Stimulated activated naive CD8-positive, alpha-beta T cell treated with anti-CD3 and anti-CD28 coated beads, Interleukin-15, amount 100 ng/mL, for 72 hours (primary cell): Measurements from ENCODE around the gene CLIC2.
"Not testable (repeated sequence)": the region's sequence is repeated elsewhere in the genome, so short reads cannot be mapped to it uniquely, and the experiment has no call there.

Source experiments
- ATAC-seq: fragments of 150-1000 bp; cut with Tn5 transposase; 2 replicates; pipeline ENCODE4 v1.10.0; 2021; ENCODE audit warnings: mild to moderate bottlenecking, moderate library complexity
- DNase-seq, 2 donors: peaks; one replicate each; pipeline ENCODE4 v3.0.0; 2021 to 2022
- H3K27ac Mint-ChIP-seq, 2 donors: one replicate each; pipeline ENCODE4 v1.8.0; 2022; ENCODE audit warnings: mild to moderate bottlenecking in 2 of 2, mixed read lengths in 2 of 2, moderate library complexity in 2 of 2
- H3K27me3 Mint-ChIP-seq: one replicate; pipeline ENCODE4 v1.8.0; 2022; ENCODE audit warnings: mixed read lengths
- H3K4me1 Mint-ChIP-seq: one replicate; pipeline ENCODE4 v1.8.0; 2022; ENCODE audit warnings: mild to moderate bottlenecking, mixed read lengths
- H3K4me3 Mint-ChIP-seq, 2 donors: one replicate each; pipeline ENCODE4 v1.8.0; 2022; ENCODE audit warnings: mild to moderate bottlenecking in 2 of 2, mixed read lengths in 2 of 2, moderate library complexity in 1 of 2
- H3K9me3 Mint-ChIP-seq, 2 donors: one replicate each; pipeline ENCODE4 v1.8.0; 2022; ENCODE audit warnings: mixed read lengths in 2 of 2

Gene CLIC2

GRCh38 chrX:155334486-155335336, at the start of gene CLIC2:
CLIC2 (minus strand) TSS chrX:155334614; CDS start chrX:155334427, 187 bp downstream.
- H3K9me3 Mint-ChIP-seq: no peaks in the 10 kb centered on the region
- DNase-seq (no peak), ATAC-seq (peak; percentile 75)
- no peak within 1 kb of the TSS for H3K27ac Mint-ChIP-seq
- peaks cover 13% of the 10 kb centered on the region for H3K4me1 Mint-ChIP-seq
- H3K27me3 Mint-ChIP-seq: peaks cover 7% of the 10 kb centered on the region
- peak within 1 kb of the TSS in 1 of 2 donors; percentile 25 for H3K4me3 Mint-ChIP-seq

GRCh38 chrX:155382529-155382967, 48.1 kb upstream of the CLIC2 start:
- not testable (repeated sequence) for H3K27me3 Mint-ChIP-seq, H3K4me3 Mint-ChIP-seq, DNase-seq, H3K9me3 Mint-ChIP-seq, H3K27ac Mint-ChIP-seq
- peaks cover 12% of the 10 kb centered on the region for H3K4me1 Mint-ChIP-seq
- ATAC-seq: peak; percentile 68

GRCh38 chrX:155381843-155382528, 47.6 kb upstream of the CLIC2 start, which contains the start of gene F8A2:
F8A2 (plus strand) TSS chrX:155382095; CDS start chrX:155382115, 20 bp downstream.
- ATAC-seq: peak; percentile 85
- H3K27ac Mint-ChIP-seq, H3K27me3 Mint-ChIP-seq, H3K9me3 Mint-ChIP-seq, DNase-seq, H3K4me1 Mint-ChIP-seq, H3K4me3 Mint-ChIP-seq: not testable (repeated sequence)

GRCh38 chrX:155379802-155380201, 45.4 kb upstream of the CLIC2 start:
- not testable (repeated sequence) for DNase-seq, H3K27me3 Mint-ChIP-seq, H3K27ac Mint-ChIP-seq, H3K4me3 Mint-ChIP-seq, H3K4me1 Mint-ChIP-seq, H3K9me3 Mint-ChIP-seq
- ATAC-seq: peak; percentile 53

GRCh38 chrX:155373777-155374458, 39.5 kb upstream of the CLIC2 start:
- not testable (repeated sequence) for H3K27me3 Mint-ChIP-seq, H3K27ac Mint-ChIP-seq, H3K9me3 Mint-ChIP-seq, H3K4me1 Mint-ChIP-seq, H3K4me3 Mint-ChIP-seq, DNase-seq
- ATAC-seq: peak; percentile 93

GRCh38 chrX:155363712-155364111, 29.3 kb upstream of the CLIC2 start:
- peak; percentile 91 for ATAC-seq
- H3K4me3 Mint-ChIP-seq, DNase-seq, H3K9me3 Mint-ChIP-seq, H3K4me1 Mint-ChIP-seq, H3K27ac Mint-ChIP-seq, H3K27me3 Mint-ChIP-seq: not testable (repeated sequence)

GRCh38 chrX:155349448-155349847, 15.0 kb upstream of the CLIC2 start:
- not testable (repeated sequence) for H3K4me1 Mint-ChIP-seq, ATAC-seq, H3K9me3 Mint-ChIP-seq, H3K4me3 Mint-ChIP-seq, DNase-seq, H3K27me3 Mint-ChIP-seq, H3K27ac Mint-ChIP-seq

- DNase-seq, H3K27me3 Mint-ChIP-seq, H3K4me1 Mint-ChIP-seq, H3K27ac Mint-ChIP-seq, ATAC-seq, H3K4me3 Mint-ChIP-seq, H3K9me3 Mint-ChIP-seq: not testable (repeated sequence)
Observed at GRCh38 chrX:155345689-155346088, 11.3 kb upstream of the CLIC2 start.

- H3K4me1 Mint-ChIP-seq: peaks cover 13% of the 10 kb centered on the region
- H3K9me3 Mint-ChIP-seq, DNase-seq, H3K27ac Mint-ChIP-seq, H3K27me3 Mint-ChIP-seq, H3K4me3 Mint-ChIP-seq, ATAC-seq: not testable (repeated sequence)
Observed at GRCh38 chrX:155335337-155335712, 911 bp upstream of the CLIC2 start.

- H3K9me3 Mint-ChIP-seq: no peaks in the 10 kb centered on the region
- ATAC-seq (no peak), DNase-seq (no peak)
- peaks cover 7% of the 10 kb centered on the region for H3K27me3 Mint-ChIP-seq
- H3K4me3 Mint-ChIP-seq: peak overlapping the region in 1 of 2 donors; percentile 25
- H3K4me1 Mint-ChIP-seq: peaks cover 13% of the 10 kb centered on the region
- no peak overlapping the region for H3K27ac Mint-ChIP-seq
Observed at GRCh38 chrX:155333544-155334100, 792 bp downstream of the CLIC2 start.

- DNase-seq: no peak
- Mint-ChIP-seq H3K4me3 (no peak overlapping the region), H3K27me3 (peaks cover 7% of the 10 kb centered on the region), H3K9me3 (no peaks in the 10 kb centered on the region), H3K27ac (no peak overlapping the region), H3K4me1 (peaks cover 13% of the 10 kb centered on the region)
- ATAC-seq: no peak
Observed at GRCh38 chrX:155330992-155331391, 3.4 kb downstream of the CLIC2 start.

GRCh38 chrX:155329293-155329692, 5.1 kb downstream of the CLIC2 start:
- Mint-ChIP-seq H3K4me3 (no peak overlapping the region), H3K27ac (no peak overlapping the region), H3K4me1 (peaks cover 5% of the 10 kb centered on the region), H3K27me3 (peaks cover 7% of the 10 kb centered on the region), H3K9me3 (no peaks in the 10 kb centered on the region)
- ATAC-seq: no peak
- DNase-seq: no peak

GRCh38 chrX:155326610-155327009, 7.8 kb downstream of the CLIC2 start:
- Mint-ChIP-seq H3K27me3 (peaks cover 15% of the 10 kb centered on the region), H3K4me3 (no peak overlapping the region), H3K4me1 (no peaks in the 10 kb centered on the region), H3K27ac (no peak overlapping the region), H3K9me3 (peaks cover 8 to 11% of the 10 kb centered on the region in 2 donors)
- ATAC-seq (no peak), DNase-seq (no peak)

GRCh38 chrX:155314260-155314659, 20.2 kb downstream of the CLIC2 start:
- ATAC-seq (no peak), DNase-seq (no peak)
- no peaks in the 10 kb centered on the region for H3K4me1 Mint-ChIP-seq
- H3K4me3 Mint-ChIP-seq: no peak overlapping the region
- H3K27ac Mint-ChIP-seq: no peak overlapping the region
- H3K27me3 Mint-ChIP-seq: no peaks in the 10 kb centered on the region
- no peaks in the 10 kb centered on the region for H3K9me3 Mint-ChIP-seq

GRCh38 chrX:155313766-155314165, 20.6 kb downstream of the CLIC2 start:
- no peak for DNase-seq
- Mint-ChIP-seq H3K27ac (no peak overlapping the region), H3K9me3 (no peaks in the 10 kb centered on the region), H3K27me3 (no peaks in the 10 kb centered on the region), H3K4me3 (no peak overlapping the region), H3K4me1 (no peaks in the 10 kb centered on the region)
- no peak for ATAC-seq
